ENCODE results near the gene PRCD.
A peak's percentile ranks its signal among the peaks of the same experiment; 100 is the strongest.
"Not testable (repeated sequence)": the region's sequence is repeated elsewhere in the genome, so short reads cannot be mapped to it uniquely, and the experiment has no call there.

PRCD gene

GRCh38 chr17:76502341-76503211 lies 37.3 kb upstream of the PRCD start:
- H3K4me3 ChIP-seq (ENCODE audit: low read depth, low read length) = no peak overlapping the region
- DNase-seq (ENCODE audit: low read depth) = no peak

- DNase-seq (ENCODE audit: low read depth) = no peak
- H3K4me3 ChIP-seq (ENCODE audit: low read depth, low read length) = no peak overlapping the region
These were observed 35.7 kb upstream of the PRCD start for GRCh38 chr17:76504117-76504516.

DNA sequence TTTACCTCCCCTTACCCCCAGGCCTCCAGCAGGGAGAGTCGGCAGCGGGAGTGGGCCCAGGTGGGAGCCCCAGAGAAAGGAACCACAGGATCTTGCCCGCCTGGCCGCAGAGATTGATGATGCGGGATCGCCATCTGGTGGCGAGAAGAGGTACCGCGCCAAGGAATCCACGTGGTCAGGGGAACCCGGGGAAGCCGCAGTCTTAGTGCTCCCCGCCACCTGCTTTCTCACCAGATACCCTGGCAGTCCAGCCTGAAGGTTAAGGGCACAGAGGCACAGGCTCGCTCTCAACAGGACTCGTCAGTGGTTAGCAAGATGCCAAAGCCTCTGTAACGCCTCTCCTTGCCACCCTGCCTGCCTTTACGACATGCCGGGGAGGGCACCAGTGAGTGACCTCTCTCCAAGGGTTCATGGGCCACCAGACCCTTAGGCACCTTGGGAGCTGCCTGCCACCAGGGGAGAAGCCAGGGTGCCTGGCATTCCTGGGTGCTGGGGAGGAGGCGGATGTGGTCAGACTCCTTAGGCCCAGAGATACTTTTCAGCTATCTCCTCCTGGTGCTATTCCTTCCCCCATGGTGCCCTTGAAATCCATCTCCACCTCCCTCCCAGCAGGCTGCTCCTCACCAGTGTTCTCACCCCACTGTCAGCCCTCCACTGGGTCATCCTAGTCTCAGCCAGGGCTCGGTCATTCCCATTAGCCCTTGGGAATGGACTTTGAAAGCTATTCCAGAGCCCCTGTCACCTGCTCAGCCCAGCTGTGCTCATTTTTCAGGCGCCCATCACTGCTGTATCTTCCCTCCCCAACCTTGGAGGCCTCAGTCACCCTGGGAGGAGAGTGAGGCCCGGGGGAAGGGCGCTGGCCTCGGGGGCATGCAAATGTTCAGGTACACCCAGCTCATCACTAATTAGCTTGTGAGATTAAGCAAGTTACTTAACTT lies 33.2 kb upstream of the PRCD start:
- no peak for DNase-seq (ENCODE audit: low read depth)
- H3K4me3 ChIP-seq (ENCODE audit: low read depth, low read length) = no peak overlapping the region

GRCh38 chr17:76508472-76509063 lies 31.3 kb upstream of the PRCD start:
- not testable (repeated sequence) for DNase-seq (ENCODE audit: low read depth); H3K4me3 ChIP-seq (ENCODE audit: low read depth, low read length)

GRCh38 chr17:76510831-76511244 lies 29.0 kb upstream of the PRCD start:
- DNase-seq (ENCODE audit: low read depth) = no peak
- no peak overlapping the region for H3K4me3 ChIP-seq (ENCODE audit: low read depth, low read length)

DNA sequence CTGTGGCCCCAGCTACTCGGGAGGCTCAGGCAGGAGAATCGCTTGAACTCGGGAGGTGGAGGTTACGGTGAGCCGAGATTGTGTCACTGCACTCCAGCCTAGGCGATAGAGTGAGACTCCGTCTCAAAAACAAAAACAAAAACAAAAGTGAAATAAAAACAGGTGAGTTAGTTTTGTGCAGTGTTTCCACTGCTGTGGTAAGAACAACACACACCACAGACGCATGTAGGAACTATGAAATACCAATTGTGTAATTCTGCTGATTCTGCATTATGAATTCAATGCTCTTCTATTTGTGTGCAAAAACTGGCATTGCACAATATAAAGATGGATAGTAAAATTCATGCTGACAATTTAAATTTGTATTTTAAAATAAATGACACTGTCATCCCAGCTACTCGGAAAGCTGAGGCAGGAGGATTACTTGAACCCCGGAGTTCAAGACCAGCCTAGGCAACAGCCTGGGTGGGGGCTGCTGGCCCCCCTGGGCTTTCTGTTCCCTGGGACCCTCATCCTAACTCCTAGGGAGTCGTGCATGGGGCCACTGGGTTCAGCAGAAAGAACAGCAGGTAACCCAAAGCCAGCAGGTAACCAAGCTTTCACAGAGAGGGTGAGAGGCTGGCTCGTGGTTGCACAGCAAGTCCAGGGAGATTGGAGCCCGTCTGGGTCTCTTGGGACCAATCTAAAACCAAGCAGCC lies 28.0 kb upstream of the PRCD start:
- no peak for DNase-seq (ENCODE audit: low read depth)
- no peak overlapping the region for H3K4me3 ChIP-seq (ENCODE audit: low read depth, low read length)

GRCh38 chr17:76512366-76513305 lies 27.2 kb upstream of the PRCD start:
- no peak overlapping the region for H3K4me3 ChIP-seq (ENCODE audit: low read depth, low read length)

GRCh38 chr17:76513306-76513692 lies 26.5 kb upstream of the PRCD start:
- no peak for DNase-seq (ENCODE audit: low read depth)
- no peak overlapping the region for H3K4me3 ChIP-seq (ENCODE audit: low read depth, low read length)

More at GRCh38 chr17:76512366-76513305, 27.2 kb upstream of the PRCD start:
- DNase-seq (ENCODE audit: low read depth) = no peak

- not testable (repeated sequence) for DNase-seq (ENCODE audit: low read depth); H3K4me3 ChIP-seq (ENCODE audit: low read depth, low read length)
These were observed 25.5 kb upstream of the PRCD start for GRCh38 chr17:76514355-76514754.

DNA sequence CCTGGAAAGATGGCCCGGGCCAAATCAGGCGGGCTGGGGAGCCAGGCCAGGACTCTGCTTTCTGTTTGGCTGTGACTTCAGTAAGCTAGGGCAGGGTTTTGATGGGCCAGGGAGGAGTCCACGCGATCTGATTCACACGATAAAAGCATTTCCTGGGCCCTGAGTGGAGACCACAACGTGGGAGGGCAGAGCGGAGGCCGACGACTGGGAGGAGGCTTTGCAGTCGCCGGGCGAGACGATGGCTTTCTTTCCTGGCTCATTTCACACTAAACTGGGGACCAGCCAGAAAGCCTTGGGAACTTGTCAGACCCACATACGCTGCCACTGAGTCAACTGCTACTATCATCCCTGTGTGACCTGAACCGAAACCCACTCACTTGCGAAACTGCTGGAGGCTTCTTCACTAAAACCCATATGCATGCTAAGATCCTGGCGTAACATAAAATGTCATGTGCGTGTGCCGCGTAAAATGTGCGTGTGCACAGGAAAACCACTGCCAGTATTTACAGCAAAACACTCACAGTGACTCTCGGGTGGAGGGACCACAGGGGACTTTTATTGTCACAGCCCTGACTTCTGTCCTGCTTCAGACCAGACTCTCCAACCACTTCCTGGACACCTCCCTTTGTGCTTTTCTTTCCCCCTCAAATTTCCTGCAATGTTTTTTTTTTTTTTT lies 24.4 kb upstream of the PRCD start:
- peak; percentile 92 for DNase-seq (ENCODE audit: low read depth)
- H3K4me3 ChIP-seq (ENCODE audit: low read depth, low read length) = peak overlapping the region; percentile 6

DNA sequence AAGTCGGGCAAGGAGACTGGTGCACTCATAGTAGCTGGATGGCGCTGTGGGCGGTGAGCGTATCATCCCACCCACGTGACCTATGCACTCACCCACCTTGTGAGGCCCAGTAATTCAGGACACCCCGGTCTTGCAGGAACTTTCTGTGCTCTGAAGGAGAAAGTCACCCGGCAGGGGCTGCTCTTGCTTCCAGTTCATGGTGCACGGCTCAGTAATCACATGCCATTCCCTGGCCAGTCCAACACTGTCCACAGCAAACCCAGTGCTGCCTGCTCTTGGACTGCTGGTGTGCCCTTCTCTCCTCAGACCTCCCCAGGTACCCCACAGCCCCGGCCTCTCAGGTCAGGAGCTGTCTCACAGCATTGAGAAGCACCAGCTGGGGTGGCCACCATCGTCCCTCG lies 22.2 kb upstream of the PRCD start:
- no peak for DNase-seq (ENCODE audit: low read depth)
- H3K4me3 ChIP-seq (ENCODE audit: low read depth, low read length) = no peak overlapping the region

- no peak for DNase-seq (ENCODE audit: low read depth)
- no peak overlapping the region for H3K4me3 ChIP-seq (ENCODE audit: low read depth, low read length)
These were observed 20.5 kb upstream of the PRCD start for GRCh38 chr17:76519048-76519966.

- no peak for DNase-seq (ENCODE audit: low read depth)
- no peak overlapping the region for H3K4me3 ChIP-seq (ENCODE audit: low read depth, low read length)
These were observed 18.6 kb upstream of the PRCD start for GRCh38 chr17:76521262-76521661.

- not testable (repeated sequence) for H3K4me3 ChIP-seq (ENCODE audit: low read depth, low read length); DNase-seq (ENCODE audit: low read depth)
These were observed 18.2 kb upstream of the PRCD start for GRCh38 chr17:76521683-76522082.

GRCh38 chr17:76523084-76524037 lies 16.5 kb upstream of the PRCD start:
- H3K4me3 ChIP-seq (ENCODE audit: low read depth, low read length) = no peak overlapping the region
- DNase-seq (ENCODE audit: low read depth) = no peak
